Measurements from ENCODE around the gene SSH2. TPM values are rescaled to one million over a fixed set of nuclear protein-coding genes. Genes with fewer than 3 reads are reported as not detected.
"Not testable (repeated sequence)": the region's sequence is repeated elsewhere in the genome, so short reads cannot be mapped to it uniquely, and the experiment has no call there.

SSH2 gene
- total RNA-seq, 1 donor from 2014 or later = 15.5 TPM

DNA sequence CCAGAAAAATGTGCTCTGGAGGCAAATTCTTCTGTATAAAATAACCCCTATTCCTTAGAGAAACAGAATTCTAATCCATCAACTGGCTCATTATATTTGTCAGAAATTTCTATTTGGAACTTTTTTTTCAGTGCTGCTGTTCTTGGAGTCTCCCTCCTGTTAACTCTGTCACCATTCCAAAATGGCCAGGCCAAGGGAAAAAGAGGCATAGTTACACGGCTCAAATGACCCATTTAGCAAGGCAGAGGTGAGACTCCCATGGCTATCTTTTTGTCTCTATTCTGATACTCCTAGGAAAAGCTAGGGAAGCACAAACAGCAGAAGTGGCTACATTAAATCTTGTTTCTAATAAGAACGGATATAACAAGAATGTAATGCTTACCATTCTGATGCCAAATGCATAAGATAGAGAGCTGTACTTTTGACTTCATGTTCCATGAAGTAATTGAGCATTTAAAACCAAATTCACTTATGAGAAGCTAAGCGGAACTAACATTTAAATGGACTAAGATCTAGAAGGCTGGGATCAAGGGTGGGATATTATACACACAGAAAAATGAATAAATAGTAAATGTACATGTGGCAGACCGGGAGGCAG is 242.9 kb downstream of the SSH2 start:
- FAIRE-seq = no peak
- no peak for DNase-seq (ENCODE audit: low spot score in 2 of 2)

DNA sequence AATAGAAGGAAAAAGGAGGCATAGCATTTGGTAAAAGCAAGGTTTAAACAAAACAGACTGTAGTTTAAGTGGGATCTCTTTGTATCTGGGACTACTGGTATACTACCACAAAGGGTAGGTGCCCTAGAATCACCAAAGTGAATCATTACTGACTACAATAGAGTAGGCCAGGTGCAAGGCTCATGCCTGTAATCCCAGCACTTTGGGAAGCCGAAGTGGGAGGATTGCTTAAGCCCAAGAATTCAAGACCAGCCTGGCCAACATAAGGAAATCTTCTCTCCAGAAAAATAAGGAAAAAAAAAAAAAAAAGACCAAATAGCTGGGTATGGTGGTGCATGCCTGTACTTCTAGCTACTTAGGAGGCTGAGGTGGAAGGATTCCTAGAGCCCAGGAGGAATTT is 246.5 kb downstream of the SSH2 start:
- FAIRE-seq (no peak), DNase-seq (ENCODE audit: low spot score in 2 of 2) (no peak)

DNA sequence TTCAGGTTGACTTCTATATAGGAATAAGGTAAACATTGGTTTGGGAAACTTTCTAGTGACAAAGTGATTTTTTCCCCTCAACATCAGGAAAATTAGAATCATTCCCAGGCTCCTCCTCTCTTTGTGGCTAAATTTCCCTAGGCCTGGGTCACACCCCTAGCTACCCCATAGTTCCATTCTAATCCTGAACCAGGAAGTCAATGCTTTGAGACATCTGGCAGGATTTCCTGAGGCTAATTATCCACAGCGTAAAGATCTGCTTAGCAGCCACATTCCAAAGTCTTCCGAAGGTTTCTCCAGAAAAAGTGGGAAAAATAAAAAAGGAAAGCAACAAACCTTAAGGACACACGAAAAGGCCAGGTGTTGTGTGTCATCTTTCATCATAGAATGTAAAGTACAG is 247.0 kb downstream of the SSH2 start:
- FAIRE-seq = no peak
- DNase-seq (ENCODE audit: low spot score in 2 of 2) = no peak

DNA sequence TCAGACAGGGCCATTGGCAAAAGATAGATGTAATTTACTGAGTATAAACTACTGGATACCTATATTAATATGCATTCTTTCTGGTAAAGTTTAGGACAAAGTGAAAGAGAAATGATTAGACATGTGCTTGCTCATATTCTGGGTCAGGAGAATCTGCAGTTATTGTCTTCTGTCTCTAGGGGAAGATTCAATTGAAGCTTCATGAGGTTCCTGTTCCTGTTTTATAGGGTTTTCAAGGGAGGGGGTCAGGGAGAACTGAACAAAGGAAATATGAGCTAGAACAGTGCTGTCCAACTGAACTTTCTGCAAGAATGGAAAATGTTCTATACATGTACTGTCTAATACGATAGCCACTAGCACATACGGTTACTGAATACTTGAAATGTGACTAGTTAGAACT is 248.0 kb downstream of the SSH2 start:
- DNase-seq (ENCODE audit: low spot score in 2 of 2) (no peak), FAIRE-seq (no peak)

DNA sequence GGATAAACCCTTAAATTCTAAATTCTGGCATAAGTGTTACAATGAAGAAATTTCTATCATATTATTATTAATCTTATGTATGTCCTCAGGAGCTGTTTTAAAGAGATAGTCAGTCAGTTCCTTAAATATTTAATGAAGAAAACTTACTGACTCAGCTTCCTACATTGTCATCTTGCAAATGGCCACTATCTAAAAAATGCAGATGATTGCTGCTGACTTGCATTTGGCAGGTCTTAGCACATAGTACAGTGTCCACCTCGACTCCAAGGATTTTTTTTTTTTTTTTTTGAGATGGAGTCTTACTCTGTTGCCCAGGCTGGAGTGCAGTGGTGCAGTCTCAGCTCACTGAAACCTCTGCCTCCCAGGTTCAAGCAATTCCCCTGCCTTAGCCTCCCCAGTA is 252.2 kb downstream of the SSH2 start:
- FAIRE-seq (no peak), DNase-seq (ENCODE audit: low spot score in 2 of 2) (no peak)

DNA sequence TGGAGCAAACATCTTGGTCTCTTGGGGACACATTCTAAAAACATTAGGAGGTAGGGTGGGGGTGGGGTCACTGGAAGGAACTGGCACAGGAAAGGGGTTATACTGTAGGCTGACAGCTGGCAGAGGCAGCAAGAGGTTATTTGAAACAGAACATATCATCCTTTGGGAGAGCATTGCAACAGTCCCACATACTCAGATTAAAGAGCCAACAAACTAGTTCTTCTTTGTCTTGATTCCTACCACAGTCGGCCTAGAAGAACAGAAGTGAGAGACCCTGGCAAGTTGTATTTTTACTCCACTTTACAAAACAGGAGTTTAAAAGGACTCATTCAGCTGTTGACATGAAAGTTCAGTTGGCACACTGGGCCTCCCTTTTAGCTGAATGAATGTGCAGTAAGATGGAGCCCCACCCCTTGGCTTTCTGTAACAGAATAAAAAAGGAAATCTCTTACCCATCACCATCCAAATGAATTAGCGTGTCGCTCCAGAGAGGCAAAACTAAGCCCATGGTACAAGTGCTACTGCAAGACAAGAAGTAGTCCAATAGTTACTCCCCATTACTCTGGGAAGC is 252.7 kb downstream of the SSH2 start:
- FAIRE-seq = no peak

DNA sequence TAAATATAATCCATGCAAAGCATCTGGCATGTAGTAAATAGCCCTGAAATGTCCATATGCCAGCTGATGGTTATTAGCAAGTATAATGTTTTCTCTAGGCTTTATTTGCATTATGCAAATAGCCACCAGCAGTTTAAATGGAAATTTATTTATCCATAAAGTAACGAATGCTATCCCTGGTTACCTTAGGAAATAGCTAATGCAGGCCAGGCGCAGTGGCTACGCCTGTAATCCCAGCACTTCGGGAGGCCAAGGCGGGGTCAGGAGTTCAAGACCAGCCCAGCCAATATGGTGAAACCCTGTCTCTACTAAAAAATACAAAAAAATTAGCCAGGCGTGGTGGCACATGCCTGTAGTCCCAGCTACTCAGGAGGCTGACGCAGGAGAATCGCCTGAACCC is 254.1 kb downstream of the SSH2 start:
- not testable (repeated sequence) for FAIRE-seq; DNase-seq (ENCODE audit: low spot score in 2 of 2)

More for the DNA sequence above, 252.7 kb downstream of the SSH2 start:
- no peak for DNase-seq (ENCODE audit: low spot score in 2 of 2)

DNA sequence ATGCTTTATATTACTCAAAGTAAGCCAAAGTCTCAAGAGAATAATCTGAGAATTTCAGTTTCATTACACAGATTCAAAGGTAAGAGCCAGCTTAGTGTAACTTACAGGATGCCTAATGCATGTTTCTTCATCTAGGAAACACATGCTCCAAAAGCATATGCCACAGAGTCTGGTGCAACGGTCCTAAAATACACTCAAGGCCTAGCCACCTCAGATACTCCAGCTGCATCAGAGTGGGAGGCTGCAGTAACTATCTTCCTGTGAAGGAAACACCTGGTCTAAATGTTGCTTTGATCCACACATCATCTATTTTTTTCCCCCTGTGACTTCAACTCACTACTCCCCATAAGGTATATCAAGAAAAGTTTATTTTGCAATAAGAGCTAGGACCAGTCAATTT is 255.7 kb downstream of the SSH2 start:
- FAIRE-seq (no peak), DNase-seq (ENCODE audit: low spot score in 2 of 2) (no peak)

DNA sequence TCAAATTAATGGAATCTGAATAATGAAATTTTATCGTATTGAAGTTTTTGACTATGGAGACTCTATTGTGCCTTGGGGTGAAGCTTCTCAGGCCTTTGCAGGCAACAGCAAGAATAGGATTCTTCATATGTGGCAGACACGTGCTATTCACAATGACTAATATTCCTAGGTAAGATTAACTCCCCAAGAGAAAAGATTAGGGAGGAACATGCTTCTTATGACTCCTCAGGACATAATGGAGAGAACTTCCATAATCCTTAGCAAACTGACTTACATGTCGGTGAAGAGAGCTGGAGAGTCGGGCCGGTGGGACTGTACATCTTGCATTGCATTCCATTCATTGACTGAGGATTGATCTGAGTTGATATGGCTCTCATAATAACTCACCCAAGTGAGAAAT is 258.4 kb downstream of the SSH2 start:
- DNase-seq (ENCODE audit: low spot score in 2 of 2) (no peak), FAIRE-seq (no peak)

DNA sequence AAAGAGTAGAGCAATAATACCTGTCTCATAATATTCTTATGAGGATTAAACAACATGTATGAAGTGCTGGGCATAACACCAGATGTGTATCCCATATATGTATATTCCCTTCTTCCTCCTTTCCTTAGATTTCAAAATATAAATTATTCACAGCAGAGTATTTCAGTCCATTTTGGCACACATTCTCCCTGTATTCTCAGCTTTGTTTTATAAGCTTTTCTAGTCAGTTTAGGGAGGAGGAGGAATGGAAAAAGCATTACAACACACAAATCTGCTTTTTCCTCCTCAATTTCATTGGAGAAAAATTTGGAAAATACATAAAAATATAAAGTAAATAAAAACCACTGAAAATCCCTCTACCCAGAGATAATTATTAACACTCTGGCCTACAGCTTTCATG is 260.8 kb downstream of the SSH2 start:
- DNase-seq (ENCODE audit: low spot score in 2 of 2) (no peak), FAIRE-seq (no peak)

DNA sequence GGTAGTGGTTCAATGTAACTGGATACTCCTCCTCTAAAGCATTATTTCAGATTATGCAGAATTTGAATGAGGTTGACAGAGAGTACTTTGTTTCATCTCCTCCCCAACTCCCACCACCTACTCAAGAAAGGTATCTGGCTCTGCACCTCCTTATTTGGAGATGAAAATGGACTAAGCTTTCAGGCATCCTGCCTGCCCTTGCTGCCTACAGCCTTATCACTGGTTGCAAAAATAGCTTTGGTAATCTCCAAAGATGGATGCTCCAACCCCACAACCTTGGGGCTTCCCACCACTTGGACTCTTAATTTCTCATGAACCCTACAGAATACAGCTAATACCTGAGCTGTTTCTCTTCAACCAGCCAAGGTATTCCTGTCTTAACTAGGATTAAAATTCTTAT is 262.1 kb downstream of the SSH2 start:
- DNase-seq (ENCODE audit: low spot score in 2 of 2) = no peak
- FAIRE-seq = no peak

DNA sequence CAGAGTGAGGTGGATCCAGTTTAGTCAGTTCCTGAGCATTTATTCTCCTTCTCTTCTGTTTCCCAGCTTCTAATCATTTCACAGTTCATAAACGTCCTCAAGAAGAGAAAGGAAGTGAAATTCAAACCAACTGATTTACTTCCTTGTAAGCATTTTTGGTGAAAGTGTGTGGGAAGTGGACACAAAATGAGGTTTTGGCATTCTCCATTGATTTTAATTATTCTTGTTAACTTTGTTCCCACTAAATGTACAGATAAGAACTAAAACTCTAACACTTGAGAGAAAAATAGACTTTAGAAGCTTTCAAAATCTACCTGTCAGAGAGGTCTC is 264.6 kb downstream of the SSH2 start:
- no peak for FAIRE-seq
- no peak for DNase-seq (ENCODE audit: low spot score in 2 of 2)

DNA sequence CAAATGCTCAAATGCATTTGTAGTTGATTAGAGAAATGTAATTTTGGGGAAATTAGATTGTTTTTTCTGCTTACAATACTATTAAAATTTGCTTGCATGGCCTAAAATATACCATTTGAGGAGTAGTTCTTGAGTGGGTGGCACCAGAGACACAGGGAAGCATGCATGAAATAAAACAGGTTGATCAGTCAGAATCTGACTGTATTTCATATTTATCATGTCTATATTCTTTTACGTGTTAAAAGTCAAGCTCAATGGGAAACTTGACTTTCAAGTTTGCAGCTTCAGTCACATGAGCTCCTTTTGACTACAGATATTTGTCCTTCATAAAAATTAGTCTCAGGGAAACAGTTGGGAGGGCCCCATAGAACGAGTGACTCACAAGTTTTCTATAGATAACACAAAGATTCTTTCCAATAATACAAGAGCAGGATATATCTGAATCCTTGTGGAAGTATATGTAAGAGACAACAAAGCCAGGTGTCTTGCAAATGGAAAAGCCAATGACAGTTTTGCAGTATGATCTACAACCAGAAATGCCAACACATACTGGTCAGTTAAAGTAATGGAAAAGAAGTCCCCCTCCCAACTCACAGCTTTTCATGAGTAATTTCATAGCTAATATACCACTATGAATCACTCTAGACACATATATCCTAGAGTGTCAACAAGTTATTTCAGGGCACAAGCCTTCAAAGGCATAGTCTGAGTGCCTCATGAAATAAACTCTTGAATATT is 265.1 kb downstream of the SSH2 start:
- no peak for FAIRE-seq
- DNase-seq (ENCODE audit: low spot score in 2 of 2) = no peak

DNA sequence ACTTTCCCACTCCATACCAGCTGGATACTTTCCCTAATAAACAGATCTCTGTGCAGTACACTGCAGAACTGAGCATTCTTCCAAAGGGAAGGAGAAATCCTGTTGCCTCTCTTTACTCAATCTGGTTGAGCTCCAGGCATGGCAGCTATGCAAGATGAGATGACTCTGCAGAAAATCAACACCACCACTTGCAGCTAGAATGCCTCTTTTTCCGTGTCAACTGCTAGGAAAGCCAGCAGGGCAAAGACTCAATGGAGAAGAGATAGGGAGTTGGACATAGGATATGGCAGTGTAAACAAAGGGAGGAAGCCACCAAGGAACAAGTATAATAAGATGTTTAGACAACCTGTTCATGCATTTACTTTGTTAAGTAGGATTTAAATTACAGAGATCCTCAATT is 266.9 kb downstream of the SSH2 start:
- DNase-seq (ENCODE audit: low spot score in 2 of 2) = no peak
- FAIRE-seq = no peak

DNA sequence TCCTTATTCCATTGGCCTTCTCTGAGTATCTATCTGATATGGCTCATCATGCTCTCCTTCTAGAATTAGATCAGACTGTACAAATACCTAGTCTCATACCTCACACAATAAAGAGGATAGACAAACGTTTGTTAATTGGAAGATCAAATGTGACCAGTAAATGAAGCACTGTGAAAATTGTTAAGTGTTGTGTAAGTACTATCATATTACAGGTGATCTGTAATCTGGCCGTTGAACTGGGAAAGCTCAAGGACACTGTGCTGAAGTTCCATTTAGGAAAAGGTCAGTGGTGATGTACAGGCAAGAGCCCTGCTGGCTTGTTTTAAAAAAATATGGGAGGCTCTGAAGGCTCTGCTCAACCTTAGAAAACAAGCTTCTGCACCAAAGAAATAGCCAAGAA is 268.8 kb downstream of the SSH2 start:
- no peak for FAIRE-seq
- no peak for DNase-seq (ENCODE audit: low spot score in 2 of 2)

DNA sequence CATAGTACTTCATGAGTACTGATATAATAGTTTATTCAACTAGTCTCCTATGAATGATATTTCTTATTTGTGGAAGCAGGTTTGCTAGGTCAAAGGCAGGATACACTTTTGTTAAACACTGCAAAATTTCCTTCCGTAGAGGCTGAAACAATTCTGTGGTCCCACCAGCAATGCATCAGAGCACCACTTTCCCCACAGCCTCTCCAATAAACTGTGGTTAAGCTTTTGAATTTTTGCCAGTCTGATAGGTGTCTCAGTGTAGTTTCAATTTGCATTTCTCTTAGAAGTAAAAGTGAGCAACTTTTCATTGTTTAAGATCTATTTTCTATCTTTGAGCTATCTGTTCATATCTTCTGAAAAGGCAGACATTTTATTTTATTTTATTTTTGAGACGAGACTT is 270.9 kb downstream of the SSH2 start:
- DNase-seq (ENCODE audit: low spot score in 2 of 2) = no peak
- FAIRE-seq = no peak

DNA sequence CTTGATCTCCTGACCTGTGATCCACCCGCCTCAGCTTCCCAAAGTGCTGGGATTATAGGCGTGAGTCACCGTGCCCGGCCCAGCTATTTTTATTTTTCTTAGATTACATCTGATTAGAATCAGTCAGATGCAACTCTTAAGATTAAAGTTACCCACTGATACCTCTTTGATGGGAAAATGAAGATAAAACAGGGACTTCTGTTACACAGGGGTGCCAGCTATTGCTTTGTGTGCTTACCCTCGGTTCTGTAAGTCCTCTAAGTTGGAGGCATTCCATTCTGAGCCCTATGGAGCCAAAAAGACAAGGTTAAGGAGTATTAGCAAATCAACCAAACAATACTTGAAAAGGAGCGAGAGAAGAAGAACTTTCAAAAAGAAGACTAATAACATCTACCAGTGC is 274.7 kb downstream of the SSH2 start:
- no peak for DNase-seq (ENCODE audit: low spot score in 2 of 2)
- FAIRE-seq = no peak

DNA sequence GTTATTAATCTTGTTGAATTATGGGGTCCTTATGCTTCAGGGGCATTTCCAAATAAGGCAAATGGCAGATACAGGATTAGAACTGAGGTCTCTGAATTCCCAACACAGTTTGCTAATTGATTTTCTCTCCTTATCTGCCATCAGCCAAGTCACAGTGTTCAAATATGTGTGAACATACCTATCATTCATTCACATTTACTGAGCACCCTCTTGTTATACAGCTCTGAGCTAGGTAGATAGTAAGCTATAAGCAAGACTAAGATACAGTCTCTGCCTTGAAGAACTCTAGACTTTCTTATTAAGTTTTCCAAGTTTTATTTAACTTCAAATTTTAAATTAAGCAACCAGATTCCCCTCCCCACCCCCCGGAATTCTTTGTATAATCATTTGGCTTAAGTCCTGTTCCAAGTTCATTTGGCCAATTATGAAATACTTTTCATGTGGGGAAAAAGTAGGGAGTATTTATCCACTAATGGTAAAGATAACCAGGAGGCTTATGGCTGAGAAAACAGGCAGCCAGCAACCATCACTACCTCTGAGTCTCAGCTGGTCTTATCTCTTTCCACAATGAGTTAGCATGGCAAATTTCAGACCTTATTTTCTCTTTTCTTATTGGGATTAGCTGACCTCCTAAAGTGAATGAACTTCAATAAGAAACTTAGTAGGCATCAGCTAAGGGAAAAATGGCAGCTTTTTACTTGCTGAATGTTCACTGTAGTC is 275.9 kb downstream of the SSH2 start:
- DNase-seq (ENCODE audit: low spot score in 2 of 2) (no peak), FAIRE-seq (no peak)

DNA sequence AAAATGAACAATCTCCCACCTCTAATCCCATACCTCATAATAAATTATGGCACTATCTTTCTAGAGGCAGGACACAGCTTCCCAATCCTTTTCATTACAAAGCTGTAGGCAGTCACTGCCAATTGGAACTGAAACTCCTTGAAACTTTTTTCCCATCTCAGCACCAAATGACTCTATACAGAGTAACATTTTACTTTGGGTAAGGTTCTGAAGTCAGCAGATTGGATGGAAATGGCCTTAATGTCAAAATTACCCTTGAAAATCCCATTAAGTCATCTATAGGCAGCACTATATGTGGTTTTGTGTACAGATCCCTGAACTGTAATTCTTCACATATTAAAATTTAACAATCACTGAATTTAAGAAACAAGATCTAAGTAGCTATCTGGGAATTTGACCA is 277.1 kb downstream of the SSH2 start:
- FAIRE-seq = no peak

DNA sequence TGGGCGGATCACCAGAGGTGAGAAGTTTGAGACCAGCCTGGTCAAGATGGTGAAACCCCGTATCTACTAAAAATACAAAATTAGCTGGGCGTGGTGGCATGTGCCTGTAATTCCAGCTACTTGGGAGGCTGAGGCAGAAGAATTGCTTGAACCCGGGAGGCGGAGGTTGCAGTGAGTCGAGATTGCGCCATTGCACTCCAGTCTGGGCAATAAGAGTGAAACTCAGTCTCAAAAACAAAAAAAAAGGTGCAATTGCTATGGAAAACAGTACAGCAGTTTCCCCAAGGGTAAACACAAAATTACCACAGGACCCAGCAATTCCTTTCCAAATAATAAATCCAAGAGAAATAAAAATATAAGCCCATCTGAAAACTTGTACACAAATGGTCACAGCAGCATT is 278.1 kb downstream of the SSH2 start:
- DNase-seq (ENCODE audit: low spot score in 2 of 2); FAIRE-seq: not testable (repeated sequence)

More for the DNA sequence above, 277.1 kb downstream of the SSH2 start:
- no peak for DNase-seq (ENCODE audit: low spot score in 2 of 2)

DNA sequence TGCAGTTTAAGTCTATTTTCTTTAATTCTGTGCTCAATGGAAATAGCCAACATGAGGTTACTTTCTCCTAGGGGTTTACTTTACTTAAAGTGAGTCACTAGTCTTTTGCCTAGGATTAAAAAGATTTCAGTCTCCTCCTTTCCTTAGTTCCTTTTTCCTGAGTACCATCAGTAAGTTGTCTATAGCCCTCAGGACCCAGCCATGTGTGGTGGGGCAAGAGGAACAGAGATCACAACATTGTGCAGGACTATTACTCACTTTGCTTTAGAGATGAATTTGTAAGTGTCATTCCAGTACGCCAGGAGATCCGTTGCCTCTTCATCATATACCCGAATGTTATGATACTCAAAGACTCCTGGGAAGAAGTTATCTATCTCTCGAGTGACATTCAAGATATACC is 279.6 kb downstream of the SSH2 start:
- DNase-seq (ENCODE audit: low spot score in 2 of 2) (no peak), FAIRE-seq (no peak)

DNA sequence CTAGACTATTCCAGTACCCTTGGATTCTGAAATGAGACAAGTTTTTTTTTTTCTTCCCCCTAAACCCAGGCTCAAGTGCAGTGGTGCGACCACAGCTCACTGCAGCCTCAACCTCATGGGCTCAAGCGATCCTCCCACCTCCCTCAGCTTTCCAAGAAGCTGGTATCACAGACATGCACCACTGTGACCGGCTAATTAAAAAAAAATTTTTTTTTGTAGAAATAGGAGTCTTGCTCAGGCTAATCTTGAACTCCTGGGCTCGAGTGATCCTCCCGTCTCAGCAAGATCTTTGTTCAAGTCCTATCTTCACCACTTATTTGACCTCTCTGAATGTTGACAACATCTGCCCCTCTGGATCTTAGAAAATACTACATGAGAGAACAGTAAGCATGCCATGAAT is 280.7 kb downstream of the SSH2 start:
- DNase-seq (ENCODE audit: low spot score in 2 of 2) = no peak
- FAIRE-seq = no peak

Data from frontal cortex (tissue), 4 donors.